ENCODE data around the gene ZBTB12.
"Not testable (repeated sequence)": the region's sequence is repeated elsewhere in the genome, so short reads cannot be mapped to it uniquely, and the experiment has no call there.

ZBTB12 gene

GRCh38 chr6:31922942-31923341 lies 21.1 kb upstream of the ZBTB12 start:
- in situ Hi-C loops (cut with MboI; ENCODE audit: low sequenced_read_pairs), result no loop called here

DNA sequence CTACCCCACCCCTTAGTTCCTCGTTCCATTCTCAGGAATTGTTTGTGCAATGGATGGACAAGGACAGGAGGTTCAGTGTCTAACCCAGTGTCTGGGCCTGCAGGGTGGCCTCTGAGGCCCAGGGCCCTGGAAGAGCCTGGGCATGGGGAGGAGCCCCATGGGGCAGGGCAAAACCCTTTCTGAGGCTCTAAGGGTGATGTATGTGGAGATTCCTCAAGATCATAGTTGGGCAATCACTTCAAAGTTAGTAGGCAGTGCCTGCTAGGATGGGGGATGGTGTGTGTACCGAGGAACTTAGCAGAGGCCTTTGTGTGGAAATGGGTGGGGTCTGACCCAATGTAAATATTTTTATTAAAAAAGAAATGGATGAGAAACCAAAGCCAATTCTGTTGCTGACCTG lies 18.9 kb upstream of the ZBTB12 start:
- in situ Hi-C loops (cut with MboI; ENCODE audit: low sequenced_read_pairs), result no loop called here

- in situ Hi-C loops (cut with MboI; ENCODE audit: low sequenced_read_pairs), result no loop called here
These were observed 17.9 kb upstream of the ZBTB12 start for GRCh38 chr6:31919624-31920303.

GRCh38 chr6:31918069-31918720 lies 16.3 kb upstream of the ZBTB12 start:
- in situ Hi-C loops (cut with MboI; ENCODE audit: low sequenced_read_pairs), result no loop called here

DNA sequence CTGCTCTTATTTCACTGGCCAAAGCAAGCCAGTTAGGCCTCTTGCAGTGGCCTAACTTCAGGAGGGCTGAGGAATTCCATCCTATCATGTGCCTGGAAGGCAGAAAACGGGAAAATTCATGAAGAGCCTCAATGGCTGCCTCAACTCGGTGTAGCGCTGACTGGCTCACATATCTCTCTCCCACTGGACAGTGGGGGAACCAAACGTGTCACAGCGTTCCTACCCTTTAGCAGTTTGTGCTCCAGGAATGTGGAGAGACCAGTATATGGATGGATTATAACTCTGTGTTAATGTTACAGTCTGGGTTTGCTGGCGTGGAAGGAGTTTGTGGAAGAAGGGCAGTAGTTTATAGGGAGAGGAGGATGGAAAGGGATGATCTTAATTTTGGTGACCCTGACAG lies 13.9 kb upstream of the ZBTB12 start:
- in situ Hi-C loops (cut with MboI; ENCODE audit: low sequenced_read_pairs), result no loop called here

DNA sequence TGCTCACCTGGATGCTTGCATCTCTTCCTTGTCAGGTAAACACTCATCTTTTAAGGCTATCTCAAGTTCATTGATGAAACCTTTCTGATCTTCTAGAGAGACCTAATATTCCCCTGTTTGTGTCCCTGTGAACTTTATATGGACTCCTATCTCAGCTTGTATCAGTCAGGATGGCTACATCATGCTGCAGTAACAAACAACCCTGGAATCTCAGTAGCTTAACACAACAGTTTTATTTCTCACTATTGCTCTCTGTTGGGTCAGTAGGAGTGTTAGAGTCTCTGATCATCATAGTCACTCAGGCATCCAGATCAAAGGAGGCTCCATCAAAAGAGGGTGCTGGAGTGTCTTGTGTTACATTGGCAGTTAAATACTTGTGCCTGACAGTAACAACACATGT lies 13.5 kb upstream of the ZBTB12 start:
- in situ Hi-C loops (cut with MboI; ENCODE audit: low sequenced_read_pairs), result no loop called here

DNA sequence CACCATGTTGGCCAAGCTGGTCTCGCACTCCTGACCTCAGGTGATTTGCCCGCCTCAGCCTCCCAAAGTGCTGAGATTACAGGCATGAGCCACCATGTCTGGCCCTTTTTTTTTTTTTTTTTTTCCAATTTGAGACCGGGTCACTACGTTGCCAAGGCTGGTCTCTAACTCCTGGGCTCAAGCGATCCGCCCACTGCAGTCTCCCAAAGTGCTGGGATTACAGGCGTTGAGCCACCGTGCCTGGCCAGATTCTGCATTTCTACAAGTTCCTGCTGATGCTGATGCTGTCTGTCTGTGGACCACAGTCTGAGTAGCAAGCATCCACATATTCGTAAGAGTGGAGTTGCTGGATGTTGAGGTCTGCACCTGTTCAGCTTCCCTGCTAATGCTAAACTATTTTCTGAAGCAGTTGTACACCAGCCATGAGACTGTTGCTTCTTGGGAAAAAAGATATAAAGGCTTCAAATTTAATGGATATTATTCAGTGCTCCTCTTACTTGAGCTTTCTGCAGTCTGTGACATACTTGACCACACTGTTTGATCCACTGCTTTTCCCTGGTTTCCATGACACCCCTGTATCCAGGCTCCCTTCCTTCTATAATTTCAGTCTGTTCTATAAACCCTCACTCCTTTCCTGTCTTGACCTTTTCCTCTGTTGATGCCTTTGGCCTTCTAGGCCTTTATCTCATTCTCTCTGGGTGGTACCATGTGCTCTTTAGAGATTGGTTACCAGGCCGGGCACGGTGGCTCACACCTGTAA lies 10.1 kb upstream of the ZBTB12 start:
- in situ Hi-C loops (cut with MboI; ENCODE audit: low sequenced_read_pairs), result no loop called here

DNA sequence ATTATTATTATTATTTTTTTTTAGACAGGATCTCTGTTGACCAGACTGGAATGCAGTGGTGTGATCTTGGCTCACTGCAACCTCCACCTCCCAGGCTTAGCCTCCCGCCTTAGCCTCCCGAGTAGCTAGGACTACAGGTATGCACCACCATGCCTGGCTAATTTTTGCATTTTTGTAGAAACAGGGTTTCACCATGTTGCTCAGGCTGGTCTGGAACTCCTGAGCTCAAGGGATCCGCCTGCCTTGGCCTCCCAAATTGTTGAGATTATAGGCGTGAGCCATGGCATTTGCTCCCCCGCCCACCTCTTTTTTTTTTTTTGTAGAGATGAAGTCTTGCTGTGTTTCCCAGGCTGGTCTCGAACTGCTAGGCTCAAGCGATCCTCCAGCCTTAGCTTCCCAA lies 7.4 kb upstream of the ZBTB12 start:
- in situ Hi-C loops (cut with MboI; ENCODE audit: low sequenced_read_pairs), result not testable (repeated sequence)

- in situ Hi-C loops (cut with MboI; ENCODE audit: low sequenced_read_pairs), result no loop called here
These were observed 6.9 kb upstream of the ZBTB12 start for GRCh38 chr6:31908791-31909190.

- in situ Hi-C loops (cut with MboI; ENCODE audit: low sequenced_read_pairs), result not testable (repeated sequence)
These were observed 6.4 kb upstream of the ZBTB12 start for GRCh38 chr6:31908255-31908654.

GRCh38 chr6:31907158-31907813 lies 5.4 kb upstream of the ZBTB12 start:
- in situ Hi-C loops (cut with MboI; ENCODE audit: low sequenced_read_pairs), result no loop called here

- in situ Hi-C loops (cut with MboI; ENCODE audit: low sequenced_read_pairs), result not testable (repeated sequence)
These were observed 4.8 kb upstream of the ZBTB12 start for GRCh38 chr6:31906727-31907126.

DNA sequence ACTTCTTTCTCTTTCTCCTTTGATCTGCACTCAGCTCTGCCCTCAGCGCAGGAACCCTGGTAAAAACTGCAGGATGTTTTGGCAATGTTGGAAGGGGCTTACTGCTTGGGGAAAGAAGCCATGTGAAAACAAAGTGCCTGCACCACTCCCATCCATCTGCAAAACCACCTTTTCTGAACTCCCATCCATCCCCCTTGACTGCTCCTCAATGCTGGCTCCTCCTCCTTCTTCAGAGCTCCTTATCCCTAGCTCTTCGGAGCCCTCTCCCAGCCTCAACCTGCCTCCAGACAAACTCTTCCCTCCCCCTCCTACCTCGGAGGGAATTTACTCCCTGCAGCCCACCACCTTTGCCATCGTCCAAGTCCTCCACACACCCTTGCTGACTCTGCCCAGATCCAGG lies 4.2 kb upstream of the ZBTB12 start:
- in situ Hi-C loops (cut with MboI; ENCODE audit: low sequenced_read_pairs), result no loop called here

DNA sequence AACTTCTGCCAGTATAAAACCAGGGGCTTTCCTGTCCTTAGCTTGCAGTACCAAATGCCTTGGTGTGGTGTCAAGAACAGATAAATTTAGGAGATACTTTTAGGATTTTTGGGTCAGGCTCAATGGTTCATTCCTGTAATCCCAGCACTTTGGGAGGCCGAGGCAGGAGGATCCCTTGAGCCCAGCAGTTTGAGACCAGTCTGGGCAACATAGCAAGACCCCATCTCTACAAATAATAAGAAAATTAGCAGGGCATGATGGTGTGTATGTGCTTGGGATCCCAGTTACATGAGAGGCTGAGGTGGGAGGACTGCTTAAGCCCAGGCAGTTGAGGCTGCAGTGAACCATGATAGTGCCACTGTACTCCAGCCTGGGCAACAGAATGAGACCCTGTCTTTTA lies 3.2 kb upstream of the ZBTB12 start:
- in situ Hi-C loops (cut with MboI; ENCODE audit: low sequenced_read_pairs), result no loop called here

DNA sequence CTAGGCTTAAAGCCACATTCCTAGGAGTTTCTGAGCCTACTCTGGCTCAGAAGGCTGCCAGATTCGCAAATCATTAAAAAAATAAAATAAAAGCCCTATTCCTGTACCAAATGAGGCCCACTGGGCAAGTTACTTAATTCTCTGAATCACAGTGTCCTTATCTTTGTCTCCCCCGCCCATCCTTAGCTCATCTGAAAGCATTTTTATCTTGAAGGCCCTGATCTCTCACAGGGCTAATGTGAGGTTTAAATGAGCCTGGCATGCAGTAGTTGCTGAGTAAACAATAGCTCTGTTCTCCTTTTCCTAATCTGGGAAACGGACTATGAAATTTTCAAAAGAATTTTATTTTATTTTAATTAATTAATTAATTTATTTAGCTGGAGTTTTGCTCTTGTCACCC lies 2.1 kb upstream of the ZBTB12 start:
- in situ Hi-C loops (cut with MboI; ENCODE audit: low sequenced_read_pairs), result no loop called here

GRCh38 chr6:31901415-31901952 lies 402 bp downstream of the ZBTB12 start:
- in situ Hi-C loops (cut with MboI; ENCODE audit: low sequenced_read_pairs), result no loop called here

DNA sequence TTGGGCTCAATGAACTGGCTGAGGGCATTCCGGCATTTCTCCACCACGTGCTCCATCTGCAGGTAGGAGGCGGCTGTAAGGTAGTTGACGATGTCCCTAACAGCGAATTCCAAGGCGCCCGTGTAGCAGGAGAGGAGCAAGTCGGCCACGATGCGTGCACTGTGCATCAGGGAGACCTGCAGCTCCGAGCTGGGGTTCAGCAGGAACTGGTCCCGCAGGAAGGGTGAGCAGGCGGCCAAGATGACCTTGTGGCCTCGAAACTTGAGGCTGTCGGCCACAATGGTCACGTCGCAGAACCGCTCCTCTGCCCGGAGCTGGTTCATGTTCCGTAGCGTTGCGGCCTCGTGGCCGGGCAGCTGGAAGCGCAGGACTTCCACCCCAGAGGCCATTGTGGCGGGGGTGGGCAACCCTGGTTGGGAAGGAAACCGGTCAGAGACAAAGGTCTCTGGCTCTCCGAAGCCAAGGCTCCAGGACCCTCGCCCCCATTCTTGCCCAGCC lies 920 bp downstream of the ZBTB12 start:
- in situ Hi-C loops (cut with MboI; ENCODE audit: low sequenced_read_pairs), result no loop called here

DNA sequence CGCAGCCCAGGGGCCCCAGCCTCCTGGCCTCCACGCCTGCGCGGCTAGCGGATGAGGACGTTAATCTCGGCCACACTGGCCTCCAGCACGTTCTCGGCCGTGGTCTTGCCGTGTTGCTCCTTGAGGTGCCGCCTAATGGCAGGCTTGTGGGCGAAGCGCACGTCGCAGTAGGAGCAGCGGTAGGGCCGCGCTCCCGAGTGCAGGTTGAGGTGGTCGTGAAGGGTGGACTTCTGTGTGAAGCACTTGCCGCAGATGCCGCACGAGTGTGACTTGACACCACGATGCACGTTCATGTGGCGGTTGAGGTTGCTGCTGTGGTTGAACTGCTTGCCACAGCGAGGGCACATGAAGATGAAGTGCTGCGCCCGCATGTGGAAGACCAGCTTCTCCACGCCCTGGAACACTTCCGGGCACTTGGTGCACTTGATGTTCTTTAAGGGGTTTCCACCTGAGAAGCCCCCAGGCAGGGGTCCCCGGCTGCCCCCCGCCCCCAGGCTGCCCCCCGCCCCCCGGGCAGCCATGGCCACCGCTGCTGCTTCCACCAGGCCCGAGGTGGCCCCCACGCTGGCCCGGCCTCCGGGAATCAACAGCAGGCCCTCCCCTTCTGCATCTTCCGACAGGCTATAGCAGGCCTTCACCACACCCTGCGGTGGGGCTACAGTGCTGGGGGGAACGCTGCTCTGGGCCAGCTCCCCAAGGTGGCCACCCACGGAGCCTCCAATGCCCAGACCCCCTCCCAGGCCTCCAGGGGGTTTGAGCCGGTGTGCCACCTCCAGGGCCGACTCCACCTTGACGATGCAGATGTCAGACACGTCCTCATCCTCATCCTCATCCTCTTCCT lies 1.8 kb downstream of the ZBTB12 start:
- in situ Hi-C loops (cut with MboI; ENCODE audit: low sequenced_read_pairs), result no loop called here

GRCh38 chr6:31899215-31899614 lies 2.7 kb downstream of the ZBTB12 start:
- in situ Hi-C loops (cut with MboI; ENCODE audit: low sequenced_read_pairs), result no loop called here

GRCh38 chr6:31898383-31899011 lies 3.4 kb downstream of the ZBTB12 start:
- in situ Hi-C loops (cut with MboI; ENCODE audit: low sequenced_read_pairs), result no loop called here

Data from hTERT RPE-1 (cell line).